HEK293 (cell line): Measurements from ENCODE around the gene INTS14.

Experiments used
- CTCF ChIA-PET: fragments of 350-600 bp; formaldehyde crosslinking; extraction: SDS; loops from one replicate; lab custom pipeline; 2021; ENCODE audit warnings: antibody characterized with exemption; lab: Yijun Ruan, JAX
- POLR2A ChIA-PET: fragments of 300-600 bp; formaldehyde crosslinking; extraction: SDS; loops from one replicate; lab custom pipeline; 2020; ENCODE audit warnings: antibody characterized with exemption, inconsistent platforms; lab: Yijun Ruan, JAX
- H3K27ac ChIP-seq: fragments of 200-500 bp; sonication (Bioruptor generic); 2 replicates; pipeline ENCODE4 v1.5.1; 2014; ENCODE audit warnings: low read depth, low read length, control low read depth, inconsistent platforms; ENCODE audit errors: extremely low read depth
- H3K36me3 ChIP-seq, 2 experiments: fragments of 200-500 bp in 1 of 2; sonication (Bioruptor generic) in 1 of 2; 1 replicate in 1 of 2; 2 replicates in 1 of 2; pipeline ENCODE4 v1.5.1; 2014 to 2017; ENCODE audit warnings: inconsistent platforms in 2 of 2, low read length in 2 of 2; ENCODE audit not compliant: control insufficient read depth in 2 of 2, insufficient read depth in 1 of 2
- H3K4me1 ChIP-seq: fragments of 200-500 bp; sonication (Bioruptor generic); 2 replicates; pipeline ENCODE4 v1.5.1; 2014; ENCODE audit warnings: mild to moderate bottlenecking, low read length, inconsistent platforms; ENCODE audit not compliant: control insufficient read depth, insufficient read depth
- H3K4me3 ChIP-seq: 2 replicates; pipeline ENCODE4 v1.5.1; 2011; ENCODE audit warnings: low read depth, mild to moderate bottlenecking, control low read depth, low read length, moderate library complexity
- H3K9me3 ChIP-seq: fragments of 200-500 bp; sonication (Bioruptor generic); 2 replicates; pipeline ENCODE4 v1.5.1; 2014; ENCODE audit warnings: low read depth, low read length, inconsistent platforms; ENCODE audit not compliant: control insufficient read depth, insufficient read depth
- BCL11A ChIP-seq: fragments of 450-650 bp; formaldehyde crosslinking; IDR thresholded peaks from 2 replicates; pipeline ENCODE4 v1.5.1; 2016; ENCODE audit warnings: low read depth, missing biosample characterization, missing genetic modification characterization
- CTCF ChIP-seq: fragments of 450-650 bp; formaldehyde crosslinking; IDR thresholded peaks from 2 replicates; pipeline ENCODE4 v1.5.1; 2016; ENCODE audit warnings: missing biosample characterization, missing genetic modification characterization
- HOXD13 ChIP-seq: sonication (generic); formaldehyde crosslinking; IDR thresholded peaks from 2 replicates; pipeline ENCODE4 v1.8.0; 2022; ENCODE audit warnings: missing genetic modification reagents, borderline replicate concordance
- REPIN1 ChIP-seq: fragments of 450-650 bp; formaldehyde crosslinking; IDR thresholded peaks from 2 replicates; pipeline ENCODE4 v1.5.1; 2017; ENCODE audit warnings: missing biosample characterization, missing genetic modification characterization, low read depth
- ZBTB10 ChIP-seq: fragments of 450-650 bp; formaldehyde crosslinking; IDR thresholded peaks from 2 replicates; pipeline ENCODE4 v1.5.1; 2016; ENCODE audit warnings: missing biosample characterization, missing genetic modification characterization
- ZBTB48 ChIP-seq: fragments of 450-650 bp; formaldehyde crosslinking; IDR thresholded peaks from 2 replicates; pipeline ENCODE4 v1.5.1; 2016; ENCODE audit warnings: missing biosample characterization, missing genetic modification characterization
- ZNF146 ChIP-seq: fragments of 450-650 bp; formaldehyde crosslinking; IDR thresholded peaks from 2 replicates; pipeline ENCODE4 v1.5.1; 2016; ENCODE audit warnings: missing biosample characterization, missing genetic modification characterization
- ZNF157 ChIP-seq: fragments of 450-650 bp; formaldehyde crosslinking; IDR thresholded peaks from 2 replicates; pipeline ENCODE4 v1.5.1; 2016; ENCODE audit warnings: missing biosample characterization, missing genetic modification characterization
- ZNF239 ChIP-seq: fragments of 450-650 bp; formaldehyde crosslinking; IDR thresholded peaks from 2 replicates; pipeline ENCODE4 v1.5.1; 2016; ENCODE audit warnings: missing biosample characterization, missing genetic modification characterization
- ZNF335 ChIP-seq: fragments of 450-650 bp; formaldehyde crosslinking; conservative IDR thresholded peaks from 2 replicates; pipeline ENCODE4 v1.5.1; 2016; ENCODE audit warnings: missing biosample characterization, missing genetic modification characterization
- ZNF354C ChIP-seq: fragments of 450-650 bp; formaldehyde crosslinking; IDR thresholded peaks from 2 replicates; pipeline ENCODE4 v1.5.1; 2016; ENCODE audit warnings: missing biosample characterization, missing genetic modification characterization, low read depth, borderline replicate concordance
- ZNF488 ChIP-seq: fragments of 450-650 bp; formaldehyde crosslinking; IDR thresholded peaks from 2 replicates; pipeline ENCODE4 v1.5.1; 2016; ENCODE audit warnings: missing biosample characterization, missing genetic modification characterization
- ZNF514 ChIP-seq: fragments of 450-650 bp; formaldehyde crosslinking; IDR thresholded peaks from 2 replicates; pipeline ENCODE4 v1.5.1; 2016; ENCODE audit warnings: missing biosample characterization, missing genetic modification characterization
- ZNF629 ChIP-seq: fragments of 450-650 bp; formaldehyde crosslinking; IDR thresholded peaks from 2 replicates; pipeline ENCODE4 v1.5.1; 2017; ENCODE audit warnings: missing biosample characterization, missing genetic modification characterization
- ZNF704 ChIP-seq: fragments of 450-650 bp; formaldehyde crosslinking; IDR thresholded peaks from 2 replicates; pipeline ENCODE4 v1.5.1; 2016; ENCODE audit warnings: missing biosample characterization, missing genetic modification characterization
- ZNF843 ChIP-seq: fragments of 450-650 bp; formaldehyde crosslinking; IDR thresholded peaks from 2 replicates; pipeline ENCODE4 v1.5.1; 2016; ENCODE audit warnings: missing biosample characterization, missing genetic modification characterization
- ZSCAN16 ChIP-seq: fragments of 450-650 bp; formaldehyde crosslinking; IDR thresholded peaks from 2 replicates; pipeline ENCODE4 v1.5.1; 2016; ENCODE audit warnings: missing biosample characterization, missing genetic modification characterization
- ZXDB ChIP-seq: fragments of 450-650 bp; formaldehyde crosslinking; IDR thresholded peaks from 2 replicates; pipeline ENCODE4 v1.5.1; 2016; ENCODE audit warnings: missing biosample characterization, missing genetic modification characterization

Gene INTS14

GRCh38 chr15:65612949-65613744 is 2.2 kb upstream of the INTS14 start (continued):
- TF ChIP-seq ZNF354C (tag by site-specific recombination) = no peak
- TF ChIP-seq ZNF843 (tag by site-specific recombination) = no peak
- TF ChIP-seq ZNF488 (tag by site-specific recombination) = no peak
- TF ChIP-seq CTCF (tag by site-specific recombination) = no peak
- no peak for TF ChIP-seq ZNF514
- TF ChIP-seq HOXD13 (CRISPR knock-in tag) = no peak
- no peak for TF ChIP-seq ZNF629
- no peak for TF ChIP-seq ZNF146 (tag by site-specific recombination)

GRCh38 chr15:65612616-65612946 is 1.6 kb upstream of the INTS14 start:
- Histone ChIP-seq H3K27ac (no peak overlapping the region), H3K36me3 (peaks cover 0 to 7% of the 10 kb centered on the region in 2 experiments; a peak in 2 of 3 replicates), H3K4me3 (no peak overlapping the region), H3K9me3 (no peaks in the 10 kb centered on the region), H3K4me1 (peaks cover 7% of the 10 kb centered on the region; the same call in 1 of the 2 replicates)
- CTCF ChIA-PET = interaction anchor here (0.6 to 2.9 kb wide), 4 partner anchors 9 to 317 kb away, joined by 3 to 13 read pairs (median 4); no protein-coding TSS in a partner anchor
- TF ChIP-seq ZNF157 (tag by site-specific recombination) (0 out of 2 replicates have a peak, but pooled peaks have one; percentile 21), ZNF704 (no peak)
- POLR2A ChIA-PET = no interaction called here

- ChIA-PET POLR2A (interaction anchor here (1.6 to 2.2 kb wide), 3 partner anchors 26 to 221 kb away, joined by 3 to 14 read pairs (median 13); no protein-coding TSS in a partner anchor), CTCF (interaction anchor here (0.6 to 2.9 kb wide), 7 partner anchors 11 to 571 kb away, joined by 3 to 13 read pairs (median 3); no protein-coding TSS in a partner anchor)
- TF ChIP-seq BCL11A (no peak), ZSCAN16 (tag by site-specific recombination) (no peak), ZNF239 (tag by site-specific recombination) (no peak), ZNF335 (tag by site-specific recombination) (no peak), ZBTB48 (tag by site-specific recombination) (peak; percentile 71), REPIN1 (no peak), ZXDB (tag by site-specific recombination) (no peak), ZBTB10 (tag by site-specific recombination) (no peak)
- H3K9me3 ChIP-seq = no peaks in the 10 kb centered on the region
- peak overlapping the region; percentile 71 for H3K27ac ChIP-seq
- H3K36me3 ChIP-seq = peaks cover 0 to 9% of the 10 kb centered on the region in 2 experiments; a peak in 2 of 3 replicates
- H3K4me3 ChIP-seq = peak overlapping the region; percentile 54; the same call in 1 of the 2 replicates
- peaks cover 7% of the 10 kb centered on the region; the same call in 1 of the 2 replicates for H3K4me1 ChIP-seq
These were observed 1.1 kb upstream of the INTS14 start for GRCh38 chr15:65611888-65612615.
